A549 (cell line): Measurements from ENCODE around the gene RPL23.

Experiments used
- HEYL ChIP-seq: fragments of 250-450 bp; sonication (Bioruptor Pico); IDR thresholded peaks from 2 replicates; pipeline ENCODE4 v1.8.0; 2021; ENCODE audit warnings: mild to moderate bottlenecking, moderate library complexity
- RAD21 ChIP-seq, 2 experiments: fragments of >200 bp in 1 of 2; sonication (Bioruptor Twin) in 1 of 2; formaldehyde crosslinking in 1 of 2; IDR thresholded peaks in 1 of 2; conservative IDR thresholded peaks in 1 of 2; 2 replicates in 1 of 2; 3 replicates in 1 of 2; pipeline ENCODE4 v1.6.1; 2012 to 2018; ENCODE audit warnings: inconsistent platforms in 1 of 2
- SREBF2 ChIP-seq: fragments of 450-650 bp; IDR thresholded peaks from 2 replicates; pipeline ENCODE4 v1.6.1; 2014; ENCODE audit warnings: mild to moderate bottlenecking, moderate library complexity
- ZFP36 ChIP-seq: fragments of 450-650 bp; IDR thresholded peaks from 2 replicates; pipeline ENCODE4 v1.6.1; 2014; ENCODE audit warnings: borderline replicate concordance; ENCODE audit not compliant: partially characterized antibody
- TF ChIP-seq, protein P1 (sequence below): fragments of >200 bp; sonication (Bioruptor Twin); formaldehyde crosslinking; IDR thresholded peaks from 3 replicates; pipeline ENCODE4 v1.5.1; 2016
- TF ChIP-seq, protein P2 (sequence below): fragments of >200 bp; sonication (Bioruptor Twin); formaldehyde crosslinking; IDR thresholded peaks from 3 replicates; pipeline ENCODE4 v1.6.1; 2016

DNA sequence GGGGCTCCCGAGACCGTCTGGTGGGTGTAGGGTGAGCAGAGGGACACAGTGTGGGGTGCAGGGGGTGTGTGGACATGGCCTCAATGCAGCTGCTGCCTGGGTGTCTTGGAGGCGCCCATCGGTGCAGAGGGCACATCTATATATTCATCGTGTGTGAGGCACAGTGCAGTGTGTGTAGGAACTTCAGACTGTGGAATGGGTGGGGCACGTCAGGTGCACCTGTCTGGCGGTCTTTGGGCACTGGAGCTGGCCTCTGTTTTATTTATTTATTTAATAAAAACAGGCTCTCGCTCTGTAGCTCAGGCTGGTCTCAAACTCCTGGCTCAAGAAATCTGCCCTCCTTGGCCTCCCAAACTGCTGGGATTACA, 33.1 kb upstream of the RPL23 start:
- TF ChIP-seq, protein P1, sequence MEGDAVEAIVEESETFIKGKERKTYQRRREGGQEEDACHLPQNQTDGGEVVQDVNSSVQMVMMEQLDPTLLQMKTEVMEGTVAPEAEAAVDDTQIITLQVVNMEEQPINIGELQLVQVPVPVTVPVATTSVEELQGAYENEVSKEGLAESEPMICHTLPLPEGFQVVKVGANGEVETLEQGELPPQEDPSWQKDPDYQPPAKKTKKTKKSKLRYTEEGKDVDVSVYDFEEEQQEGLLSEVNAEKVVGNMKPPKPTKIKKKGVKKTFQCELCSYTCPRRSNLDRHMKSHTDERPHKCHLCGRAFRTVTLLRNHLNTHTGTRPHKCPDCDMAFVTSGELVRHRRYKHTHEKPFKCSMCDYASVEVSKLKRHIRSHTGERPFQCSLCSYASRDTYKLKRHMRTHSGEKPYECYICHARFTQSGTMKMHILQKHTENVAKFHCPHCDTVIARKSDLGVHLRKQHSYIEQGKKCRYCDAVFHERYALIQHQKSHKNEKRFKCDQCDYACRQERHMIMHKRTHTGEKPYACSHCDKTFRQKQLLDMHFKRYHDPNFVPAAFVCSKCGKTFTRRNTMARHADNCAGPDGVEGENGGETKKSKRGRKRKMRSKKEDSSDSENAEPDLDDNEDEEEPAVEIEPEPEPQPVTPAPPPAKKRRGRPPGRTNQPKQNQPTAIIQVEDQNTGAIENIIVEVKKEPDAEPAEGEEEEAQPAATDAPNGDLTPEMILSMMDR = no peak
- no peak for TF ChIP-seq ZFP36
- no peak for TF ChIP-seq RAD21 (conservative IDR thresholded peaks at IDR 0.05 in 1 of 2, IDR thresholded peaks at IDR 0.05 in 1 of 2)
- TF ChIP-seq HEYL (CRISPR knock-in tag) = no peak
- no peak for TF ChIP-seq SREBF2
- TF ChIP-seq, protein P2, sequence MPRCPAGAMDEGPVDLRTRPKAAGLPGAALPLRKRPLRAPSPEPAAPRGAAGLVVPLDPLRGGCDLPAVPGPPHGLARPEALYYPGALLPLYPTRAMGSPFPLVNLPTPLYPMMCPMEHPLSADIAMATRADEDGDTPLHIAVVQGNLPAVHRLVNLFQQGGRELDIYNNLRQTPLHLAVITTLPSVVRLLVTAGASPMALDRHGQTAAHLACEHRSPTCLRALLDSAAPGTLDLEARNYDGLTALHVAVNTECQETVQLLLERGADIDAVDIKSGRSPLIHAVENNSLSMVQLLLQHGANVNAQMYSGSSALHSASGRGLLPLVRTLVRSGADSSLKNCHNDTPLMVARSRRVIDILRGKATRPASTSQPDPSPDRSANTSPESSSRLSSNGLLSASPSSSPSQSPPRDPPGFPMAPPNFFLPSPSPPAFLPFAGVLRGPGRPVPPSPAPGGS = no peak
